ENCODE measurements around the gene FLNB. TPM values are rescaled to one million over a fixed set of nuclear protein-coding genes. Genes with fewer than 3 reads are reported as not detected.

FLNB gene
- total and polyA plus RNA-seq, 5 donors = 22.9 to 44.9 (median 34.0) TPM

DNA sequence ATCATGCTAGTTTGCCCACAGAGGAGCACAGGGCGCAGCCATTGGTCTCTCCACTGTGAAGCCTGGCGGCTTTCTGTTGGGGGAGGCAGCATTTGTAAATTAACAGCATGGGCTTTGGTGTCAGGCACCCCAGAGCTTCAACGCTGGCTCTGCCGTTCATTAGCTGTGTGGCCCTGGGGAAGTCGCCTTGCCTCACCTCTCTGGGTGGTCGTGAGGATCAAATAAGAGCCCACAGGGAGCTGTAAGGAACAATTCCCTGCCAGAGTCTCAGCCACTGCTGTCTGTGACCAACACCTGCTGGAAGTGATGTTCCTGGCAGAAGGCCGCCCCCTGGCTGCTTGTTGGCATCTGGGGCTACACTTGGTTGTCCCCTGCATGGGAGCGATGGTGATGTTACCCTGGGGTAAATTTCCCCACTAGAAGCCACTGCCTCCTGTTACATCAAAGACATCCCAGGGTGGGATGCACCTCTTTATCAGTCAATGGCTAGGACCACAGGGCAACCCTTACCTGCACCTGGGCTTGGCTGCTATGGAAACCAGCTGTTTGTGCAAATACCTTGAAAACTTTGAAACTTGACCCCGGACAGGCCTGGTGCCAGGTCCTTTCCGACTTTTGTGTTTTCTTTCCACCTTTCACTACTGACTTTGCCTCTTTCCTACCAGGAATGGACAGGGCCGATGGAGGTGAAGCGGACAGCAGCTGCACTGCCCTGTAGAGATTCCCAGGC, 165.6 kb downstream of the FLNB start:
- WGBS = 66% methylated on average over 12 of the region's 12 CpGs
- Histone ChIP-seq H3K9me3 (ENCODE audit: control insufficient read depth, low read length) (no peaks in the 10 kb centered on the region), H3K27ac (ENCODE audit: low read length) (no peak overlapping the region), H3K27me3 (ENCODE audit: control insufficient read depth, insufficient read depth) (no peaks in the 10 kb centered on the region), H3K4me3 (ENCODE audit: low read length) (no peak overlapping the region), H3K4me1 (ENCODE audit: control insufficient read depth, insufficient read depth, low read length) (peaks cover 3% of the 10 kb centered on the region)
- ATAC-seq (peak; percentile 3 to 19), DNase-seq (peak in 2 of 3 donors; percentile 81 to 84)
- intact Hi-C loops (cut with DNase I) = loop anchor here in 3 of 4 donors (5.0 to 10.0 kb wide), 2 partner anchors 167 to 169 kb away; partner anchors contain the start of gene FLNB (in 3 of the 3)

DNA sequence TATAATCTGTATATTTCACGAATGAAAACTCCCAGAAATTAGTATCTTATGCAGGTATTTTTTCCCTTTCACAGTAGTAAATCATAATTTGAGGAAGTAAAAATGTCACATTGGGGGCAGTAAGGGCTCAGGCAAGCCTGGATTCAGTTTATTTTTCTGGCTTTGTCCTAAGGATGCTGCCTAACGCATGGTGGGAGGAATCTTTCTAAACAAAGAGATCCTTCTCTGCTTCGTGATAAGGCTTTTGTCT, 166.9 kb downstream of the FLNB start:
- intact Hi-C loops (cut with DNase I) = loop anchor here in 2 of 4 donors (10.0 kb wide), 1 partner anchor 170 kb away; the partner anchor contains the start of gene FLNB (in 2 of the 2)
- Histone ChIP-seq H3K9me3 (ENCODE audit: control insufficient read depth, low read length) (no peaks in the 10 kb centered on the region), H3K27ac (ENCODE audit: low read length) (peak overlapping the region; percentile 84), H3K4me3 (ENCODE audit: low read length) (no peak overlapping the region), H3K27me3 (ENCODE audit: control insufficient read depth, insufficient read depth) (no peaks in the 10 kb centered on the region), H3K4me1 (ENCODE audit: control insufficient read depth, insufficient read depth, low read length) (peaks cover 3% of the 10 kb centered on the region)
- DNase-seq (no peak), ATAC-seq (no peak)
- 16% methylated on average over 3 of the region's 3 CpGs for WGBS

DNA sequence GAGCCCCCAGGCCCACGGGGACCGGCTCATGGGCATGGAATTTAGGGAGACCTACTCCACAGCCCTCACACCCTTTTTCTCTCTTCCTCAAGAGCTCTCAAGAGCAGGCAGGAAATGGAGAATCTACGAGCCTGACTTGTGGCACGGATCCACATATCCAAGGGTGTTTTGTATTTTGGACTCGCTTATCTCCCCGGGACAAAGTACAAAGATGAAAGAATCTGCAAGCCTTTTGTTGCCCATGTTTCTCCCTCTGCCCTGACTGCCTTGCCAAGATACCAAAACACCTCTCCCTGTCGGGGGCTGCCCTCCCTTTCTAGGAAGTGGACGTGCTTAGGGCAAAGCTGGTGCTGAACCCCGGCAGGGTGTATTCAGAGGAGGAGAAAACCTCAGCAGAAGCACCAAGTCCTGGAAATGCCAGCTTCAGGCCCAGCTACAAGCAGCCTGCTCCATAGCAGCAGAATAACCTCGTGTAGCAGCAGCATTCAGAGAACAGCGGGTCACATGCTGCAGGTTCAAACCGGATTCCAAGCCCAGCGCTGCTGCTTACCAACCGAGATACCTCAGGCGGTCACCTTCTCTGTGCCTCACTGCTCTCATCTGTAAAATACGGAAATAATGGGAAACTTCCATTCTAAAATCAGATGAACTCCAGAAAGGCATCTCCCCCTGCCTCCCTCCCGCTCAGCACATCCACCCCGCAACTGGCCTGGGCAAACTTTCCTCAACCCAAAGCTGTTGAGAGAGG, 167.4 kb downstream of the FLNB start:
- H3K9me3 ChIP-seq (ENCODE audit: control insufficient read depth, low read length) = no peaks in the 10 kb centered on the region
- H3K27ac ChIP-seq (ENCODE audit: low read length) = peak overlapping the region; percentile 84
- intact Hi-C loops (cut with DNase I) = loop anchor here in 2 of 4 donors (10.0 kb wide), 1 partner anchor 171 kb away; the partner anchor contains the start of gene FLNB (in 2 of the 2)
- 27% methylated on average over 18 of the region's 18 CpGs for WGBS
- ATAC-seq = peak; percentile 9 to 34
- H3K27me3 ChIP-seq (ENCODE audit: control insufficient read depth, insufficient read depth) = no peaks in the 10 kb centered on the region
- H3K4me1 ChIP-seq (ENCODE audit: control insufficient read depth, insufficient read depth, low read length) = peaks cover 3% of the 10 kb centered on the region
- no peak overlapping the region for H3K4me3 ChIP-seq (ENCODE audit: low read length)
- no peak for DNase-seq

DNA sequence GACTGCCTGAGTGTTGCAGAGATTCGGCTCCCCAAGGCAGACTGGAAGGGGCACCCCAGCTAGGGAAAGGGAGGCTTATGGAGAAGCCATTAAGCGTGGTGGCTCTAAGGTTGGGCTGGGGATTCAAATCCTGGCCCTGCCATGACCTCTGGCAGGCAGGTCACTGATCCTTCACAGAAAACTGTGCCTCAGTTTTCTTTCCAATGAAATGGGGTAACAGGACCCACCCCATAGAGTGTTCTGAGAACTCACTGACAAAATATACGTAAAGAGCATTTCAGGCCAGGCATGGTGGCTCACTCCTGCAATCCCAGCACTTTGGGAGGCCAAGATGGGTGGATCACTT, 167.9 kb downstream of the FLNB start:
- no peak overlapping the region for H3K4me3 ChIP-seq (ENCODE audit: low read length)
- no peaks in the 10 kb centered on the region for H3K27me3 ChIP-seq (ENCODE audit: control insufficient read depth, insufficient read depth)
- DNase-seq (no peak), ATAC-seq (no peak)
- H3K9me3 ChIP-seq (ENCODE audit: control insufficient read depth, low read length) = no peaks in the 10 kb centered on the region
- H3K4me1 ChIP-seq (ENCODE audit: control insufficient read depth, insufficient read depth, low read length) = peaks cover 3% of the 10 kb centered on the region
- peak overlapping the region; percentile 84 for H3K27ac ChIP-seq (ENCODE audit: low read length)
- intact Hi-C loops (cut with DNase I) = loop anchor here in 2 of 4 donors (10.0 kb wide), 1 partner anchor 171 kb away; the partner anchor contains the start of gene FLNB (in 2 of the 2)
- 88% methylated on average over 3 of the region's 3 CpGs for WGBS

DNA sequence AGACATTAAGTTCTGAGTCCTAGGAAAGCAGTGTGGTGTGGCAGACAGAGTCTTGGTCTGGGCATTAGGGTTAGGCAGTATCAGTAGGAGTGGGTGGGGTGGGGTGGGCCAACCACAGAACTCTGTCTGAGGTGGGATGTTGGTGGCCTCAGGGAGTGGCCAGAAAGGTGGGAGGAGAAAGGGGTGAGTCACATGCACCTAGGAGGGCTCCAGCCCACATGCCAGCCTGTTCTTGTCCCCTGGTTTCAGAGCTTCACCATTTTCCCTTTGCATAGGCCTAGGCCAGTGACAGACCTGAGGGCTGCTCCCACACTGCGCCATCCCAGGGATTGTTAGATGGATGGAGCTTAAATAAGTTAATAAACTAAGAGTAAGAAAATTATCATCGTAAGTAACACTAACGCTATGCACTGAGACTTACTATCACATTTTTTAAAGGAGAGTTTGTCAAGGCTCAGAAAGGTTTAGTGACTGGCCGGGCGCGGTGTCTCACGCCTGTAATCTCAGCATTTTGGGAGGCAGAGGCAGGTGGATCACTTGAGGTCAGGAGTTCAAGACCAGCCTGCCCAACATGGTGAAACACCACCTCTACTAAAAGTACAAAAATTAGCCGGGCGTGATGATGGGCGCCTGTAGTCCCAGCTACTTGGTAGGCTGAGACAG, 168.7 kb downstream of the FLNB start:
- Histone ChIP-seq H3K4me3 (ENCODE audit: low read length) (no peak overlapping the region), H3K9me3 (ENCODE audit: control insufficient read depth, low read length) (no peaks in the 10 kb centered on the region), H3K4me1 (ENCODE audit: control insufficient read depth, insufficient read depth, low read length) (peaks cover 3% of the 10 kb centered on the region), H3K27me3 (ENCODE audit: control insufficient read depth, insufficient read depth) (no peaks in the 10 kb centered on the region), H3K27ac (ENCODE audit: low read length) (no peak overlapping the region)
- intact Hi-C loops (cut with DNase I) = loop anchor here in 2 of 4 donors (10.0 kb wide), 1 partner anchor 172 kb away; the partner anchor contains the start of gene FLNB (in 2 of the 2)
- 94% methylated on average over 10 of the region's 10 CpGs for WGBS
- DNase-seq = no peak
- no peak for ATAC-seq

DNA sequence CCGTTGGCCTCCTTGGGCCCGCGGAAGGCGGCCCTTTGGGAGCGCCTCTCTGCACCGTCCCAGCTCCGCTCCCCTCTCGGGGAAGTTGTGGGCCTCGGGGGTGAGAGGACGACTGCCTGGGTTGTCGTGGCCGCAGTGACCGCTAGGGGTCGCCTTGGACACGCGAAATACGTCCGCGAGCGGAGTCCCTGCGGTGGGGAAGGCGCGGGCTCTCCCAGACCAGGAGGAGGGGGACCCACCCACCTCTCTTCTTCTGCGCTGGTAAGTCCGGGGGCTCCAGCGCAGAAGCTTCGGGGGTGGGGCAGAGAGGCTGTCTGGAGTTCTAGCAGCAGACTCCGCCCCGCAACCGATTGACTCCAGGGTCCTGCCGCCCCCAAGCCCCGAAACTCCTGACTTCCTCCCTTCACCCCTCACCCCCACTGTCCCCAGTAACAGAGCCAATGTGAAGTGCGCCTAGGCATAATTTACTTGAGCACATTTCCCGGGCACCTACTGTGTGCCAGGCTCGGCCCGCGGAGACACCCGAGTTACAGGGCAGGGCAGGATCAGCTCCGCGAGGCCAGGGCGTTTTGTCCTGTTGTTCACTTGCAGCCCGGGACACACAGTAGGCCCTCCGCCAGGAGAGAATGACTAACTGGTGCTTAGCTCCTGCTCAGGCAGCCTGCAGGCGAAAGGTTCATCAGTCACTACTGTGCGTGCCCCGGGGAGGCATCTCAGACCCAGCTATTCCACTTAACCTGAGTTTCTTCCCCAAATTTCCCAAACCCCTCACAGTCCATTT, 169.7 kb downstream of the FLNB start:
- peaks cover 3% of the 10 kb centered on the region for H3K4me1 ChIP-seq (ENCODE audit: control insufficient read depth, insufficient read depth, low read length)
- H3K9me3 ChIP-seq (ENCODE audit: control insufficient read depth, low read length) = no peaks in the 10 kb centered on the region
- DNase-seq (peak; percentile 91 to 97 (median 95)), ATAC-seq (peak; percentile 78 to 84)
- WGBS = 11% methylated on average over 46 of the region's 46 CpGs
- H3K27ac ChIP-seq (ENCODE audit: low read length) = no peak overlapping the region
- H3K4me3 ChIP-seq (ENCODE audit: low read length) = peak overlapping the region; percentile 37
- no peaks in the 10 kb centered on the region for H3K27me3 ChIP-seq (ENCODE audit: control insufficient read depth, insufficient read depth)
- intact Hi-C loops (cut with DNase I) = loop anchor here in 2 of 4 donors (10.0 kb wide), 1 partner anchor 173 kb away; the partner anchor contains the start of gene FLNB (in 2 of the 2)

DNA sequence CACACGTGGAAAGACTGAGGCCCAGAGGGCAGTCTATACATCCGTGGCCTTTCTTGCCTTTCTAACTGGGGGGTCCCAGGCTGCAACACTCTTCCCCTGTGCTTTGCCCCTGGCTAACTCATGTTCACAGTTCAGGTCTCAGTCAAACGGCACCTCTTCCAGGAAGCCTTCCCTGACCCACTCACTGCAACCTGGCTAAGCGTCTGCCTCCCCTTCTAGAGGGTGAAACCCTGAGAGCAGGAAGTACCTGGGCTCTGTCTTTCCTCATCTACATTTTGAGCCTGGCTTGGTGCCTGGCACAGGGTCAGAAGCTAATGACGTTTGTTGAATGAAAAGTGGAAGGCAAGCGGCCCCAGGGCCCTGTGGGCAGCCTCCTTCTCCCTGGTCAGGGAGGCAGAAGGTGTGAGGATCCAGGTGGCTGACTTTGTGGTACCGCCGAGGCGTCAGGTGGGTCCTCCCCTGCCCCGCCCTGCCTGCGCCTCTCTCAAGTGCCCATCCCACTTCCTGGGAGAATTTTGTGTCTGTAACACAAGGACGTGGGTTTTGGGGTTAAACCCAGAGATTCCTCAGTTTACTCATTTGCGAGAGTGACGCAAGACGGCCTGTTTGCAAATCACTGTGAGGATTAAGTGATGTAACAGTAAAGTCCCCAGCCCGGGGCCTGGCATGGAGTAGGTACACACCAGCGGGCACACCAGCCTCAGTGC, 170.5 kb downstream of the FLNB start:
- intact Hi-C loops (cut with DNase I) = loop anchor here in 2 of 4 donors (10.0 kb wide), 1 partner anchor 174 kb away; the partner anchor contains the start of gene FLNB (in 2 of the 2)
- DNase-seq (no peak), ATAC-seq (no peak)
- peaks cover 3% of the 10 kb centered on the region for H3K4me1 ChIP-seq (ENCODE audit: control insufficient read depth, insufficient read depth, low read length)
- H3K4me3 ChIP-seq (ENCODE audit: low read length) = no peak overlapping the region
- no peaks in the 10 kb centered on the region for H3K27me3 ChIP-seq (ENCODE audit: control insufficient read depth, insufficient read depth)
- no peaks in the 10 kb centered on the region for H3K9me3 ChIP-seq (ENCODE audit: control insufficient read depth, low read length)
- WGBS = 79% methylated on average over 17 of the region's 17 CpGs
- no peak overlapping the region for H3K27ac ChIP-seq (ENCODE audit: low read length)

DNA sequence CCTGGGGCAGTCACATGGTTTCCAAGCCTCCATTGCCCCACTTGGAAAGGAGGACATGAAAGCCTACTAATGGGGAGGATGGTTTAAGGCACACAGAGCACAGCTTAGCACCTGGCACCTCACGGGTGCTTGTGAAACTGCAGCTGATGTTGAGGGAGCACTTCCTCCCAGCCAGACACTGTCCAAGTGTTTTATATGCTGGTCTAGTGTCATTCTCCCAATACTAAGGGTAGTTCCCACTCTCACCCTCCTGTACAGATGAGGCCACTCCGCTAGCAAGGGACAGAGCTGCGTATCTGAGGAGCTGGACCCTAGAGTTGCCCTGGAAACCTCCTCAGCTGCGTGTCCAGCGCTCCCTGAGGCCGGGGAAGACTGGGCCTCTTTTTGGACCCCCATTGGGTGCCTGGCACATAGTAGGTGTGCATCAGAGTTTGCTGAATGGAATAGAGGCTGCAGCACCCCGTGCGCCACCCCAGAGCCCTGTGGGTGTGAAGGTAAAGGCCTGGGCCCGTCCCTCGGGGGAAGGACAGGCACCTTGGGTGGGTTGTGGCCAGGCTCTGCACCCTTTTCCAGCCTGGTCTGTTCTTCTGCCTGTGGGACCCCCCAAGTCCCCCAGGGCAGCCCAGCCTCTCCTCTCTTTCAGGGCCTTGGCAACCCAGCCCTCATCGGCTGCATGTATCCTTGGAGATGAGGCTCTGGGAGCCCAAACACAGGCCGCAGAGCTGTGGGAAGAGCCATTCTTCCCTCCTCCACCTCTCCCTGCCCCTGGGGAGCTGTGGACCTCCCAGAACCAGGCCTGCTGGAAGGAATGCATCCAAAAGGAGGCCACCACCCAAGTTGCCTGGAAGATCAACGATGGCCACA, 171.2 kb downstream of the FLNB start:
- Histone ChIP-seq H3K27me3 (ENCODE audit: control insufficient read depth, insufficient read depth) (no peaks in the 10 kb centered on the region), H3K4me1 (ENCODE audit: control insufficient read depth, insufficient read depth, low read length) (peaks cover 3% of the 10 kb centered on the region), H3K4me3 (ENCODE audit: low read length) (no peak overlapping the region), H3K27ac (ENCODE audit: low read length) (no peak overlapping the region), H3K9me3 (ENCODE audit: control insufficient read depth, low read length) (no peaks in the 10 kb centered on the region)
- intact Hi-C loops (cut with DNase I) = loop anchor here in 2 of 4 donors (10.0 kb wide), 1 partner anchor 175 kb away; the partner anchor contains the start of gene FLNB (in 2 of the 2)
- DNase-seq (no peak), ATAC-seq (no peak)
- WGBS = 90% methylated on average over 13 of the region's 13 CpGs

DNA sequence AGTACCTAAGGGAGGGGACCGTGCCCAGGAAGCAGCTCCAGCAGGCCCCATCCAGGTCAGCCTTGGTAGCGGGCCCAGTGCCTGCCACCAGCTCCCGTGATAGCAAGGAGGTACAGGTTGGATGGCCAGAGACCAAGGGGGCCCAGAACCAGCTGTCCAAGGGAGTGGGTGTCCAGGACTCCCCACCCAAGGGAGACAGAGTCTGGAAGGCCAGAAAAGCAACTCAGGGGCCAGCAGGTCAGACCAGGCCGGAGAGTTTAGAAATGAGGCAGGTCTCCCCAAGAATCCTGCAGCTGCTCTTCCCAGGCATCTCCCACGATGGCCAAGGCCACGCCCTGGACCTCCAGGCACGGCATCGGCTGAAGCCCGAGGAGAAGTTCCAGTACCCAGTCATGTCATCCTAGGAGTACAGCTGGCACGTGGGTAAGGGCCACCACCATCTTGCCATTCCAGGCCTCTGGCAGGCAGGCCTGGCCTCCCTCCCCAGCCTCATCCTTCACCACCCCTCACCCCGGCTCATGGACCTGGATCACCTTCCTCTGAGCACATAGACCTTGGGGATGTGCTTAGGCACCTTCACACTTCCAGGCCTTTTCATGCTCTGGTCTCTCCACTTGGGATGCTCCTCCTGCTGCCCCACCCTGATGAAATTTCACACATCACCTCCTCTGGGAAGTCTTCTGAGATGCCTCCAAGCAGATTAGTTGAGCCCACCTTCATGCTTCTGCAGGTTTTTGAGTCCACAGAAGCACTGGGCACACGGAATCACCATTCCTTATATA, 172.1 kb downstream of the FLNB start:
- Histone ChIP-seq H3K4me1 (ENCODE audit: control insufficient read depth, insufficient read depth, low read length) (peaks cover 3% of the 10 kb centered on the region), H3K4me3 (ENCODE audit: low read length) (no peak overlapping the region), H3K9me3 (ENCODE audit: control insufficient read depth, low read length) (no peaks in the 10 kb centered on the region), H3K27ac (ENCODE audit: low read length) (no peak overlapping the region), H3K27me3 (ENCODE audit: control insufficient read depth, insufficient read depth) (no peaks in the 10 kb centered on the region)
- 87% methylated on average over 12 of the region's 12 CpGs for WGBS
- DNase-seq (no peak), ATAC-seq (no peak)
- intact Hi-C loops (cut with DNase I) = no loop called here

Measured in right cardiac atrium (tissue), 5 donors.